ENCODE measurements around the gene UNC5B.

DNA sequence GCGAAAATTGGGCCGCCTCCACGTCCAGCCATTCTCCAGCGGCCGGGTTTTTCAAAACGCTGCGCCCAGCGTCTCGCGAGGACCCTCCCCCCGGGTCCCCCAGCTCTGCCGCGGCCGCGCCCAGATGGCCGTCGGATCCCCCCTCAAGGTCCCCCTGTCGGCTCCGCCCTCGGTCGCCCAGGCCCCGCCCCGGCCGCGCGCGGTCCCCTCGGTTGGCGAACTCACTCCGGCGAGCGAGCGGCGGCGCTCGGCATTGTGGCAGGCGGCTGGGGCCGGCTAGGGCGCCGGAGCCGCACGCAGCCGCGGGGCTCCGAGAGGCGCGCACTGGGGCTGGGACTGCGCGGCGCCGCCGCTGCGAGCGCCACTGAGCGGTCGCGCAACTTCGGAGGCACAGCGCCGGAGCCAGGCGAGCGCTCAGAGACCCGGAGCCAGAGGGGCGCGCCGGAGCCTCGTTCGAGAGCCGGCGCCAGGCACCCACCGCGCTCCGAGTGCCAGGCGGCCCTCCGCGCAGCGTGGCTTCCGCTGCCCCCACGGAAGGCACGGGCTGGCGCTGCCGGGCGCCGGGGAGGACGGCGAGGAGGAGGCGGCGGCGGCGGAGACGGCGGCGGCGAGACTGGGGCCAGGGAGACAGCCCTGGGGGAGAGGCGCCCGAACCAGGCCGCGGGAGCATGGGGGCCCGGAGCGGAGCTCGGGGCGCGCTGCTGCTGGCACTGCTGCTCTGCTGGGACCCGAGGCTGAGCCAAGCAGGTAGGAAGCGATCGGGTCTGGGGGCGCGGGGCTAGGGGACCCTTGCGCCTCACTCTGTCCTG, at the start of gene UNC5B:
- TF ChIP-seq GATA3 (IDR thresholded peaks at IDR 0.05; ENCODE audit: low read depth, low read length) (no peak), GATA2 (IDR thresholded peaks at IDR 0.05; ENCODE audit: low read depth, low read length) (no peak)

Measured in SH-SY5Y (cell line).